Testis (tissue), 2 donors: ENCODE results near the gene GRM4.

Source experiments
- CTCF ChIP-seq, 3 experiments: fragments of 450-650 bp in 2 of 3; fragments of 200-600 bp in 1 of 3; sonication (generic) in 1 of 3; IDR thresholded peaks; one replicate each; pipeline ENCODE4 v1.5.1; 2016 to 2019; ENCODE audit warnings: antibody characterized with exemption in 3 of 3, mild to moderate bottlenecking in 2 of 3, moderate library complexity in 1 of 3
- POLR2A ChIP-seq: fragments of 450-650 bp; IDR thresholded peaks from one replicate; pipeline ENCODE4 v1.6.1; 2017; ENCODE audit warnings: antibody characterized with exemption, mild to moderate bottlenecking, moderate library complexity

GRCh38 chr6:34138191-34138590, 7.7 kb downstream of the GRM4 start:
- TF ChIP-seq POLR2A (no peak), CTCF (IDR thresholded peaks at IDR 0.05) (no peak)
